Lower lobe of right lung (tissue), 2 donors: Measurements from ENCODE around the gene MAPK12. TPM values are rescaled to one million over a fixed set of nuclear protein-coding genes. Genes with fewer than 3 reads are reported as not detected.

Source experiments
- ATAC-seq, 2 donors: fragments of 200-7000 bp; cut with Tn5 transposase; one replicate each; pipeline ENCODE4 v1.9.1; 2020 to 2022; ENCODE audit warnings: mild to moderate bottlenecking in 2 of 2, moderate library complexity in 2 of 2
- DNase-seq: peaks from one replicate; pipeline ENCODE4 v3.0.0-alpha.2; 2020
- H3K27ac ChIP-seq: fragments of 200-600 bp; one replicate; pipeline ENCODE4 v1.8.0; 2022
- H3K27me3 ChIP-seq: fragments of 200-600 bp; one replicate; pipeline ENCODE4 v1.8.0; 2022; ENCODE audit warnings: low read depth
- H3K36me3 ChIP-seq: fragments of 200-600 bp; one replicate; pipeline ENCODE4 v1.8.0; 2022; ENCODE audit warnings: mild to moderate bottlenecking
- H3K4me1 ChIP-seq: fragments of 200-600 bp; one replicate; pipeline ENCODE4 v1.8.0; 2022
- H3K4me3 ChIP-seq: fragments of 200-600 bp; one replicate; pipeline ENCODE4 v1.8.0; 2022; ENCODE audit warnings: mild to moderate bottlenecking
- H3K9me3 ChIP-seq: fragments of 200-600 bp; one replicate; pipeline ENCODE4 v1.8.0; 2022
- CTCF ChIP-seq: fragments of 200-600 bp; IDR thresholded peaks from one replicate; pipeline ENCODE4 v1.8.0; 2022; ENCODE audit warnings: antibody characterized with exemption, mild to moderate bottlenecking
- intact Hi-C: fragments of 100-400 bp; cut with DNase I; formaldehyde crosslinking; loops from one replicate; pipeline ENCODE4 v1.11.0; 2022
- total RNA-seq: library from RNA; stranded (reverse); fragmentation: NEBNext Ultra II Directional; extraction: Animal tissue kit (Norgen Biotek cat#: 25700); gene quantifications from one replicate; pipeline ENCODE4 v1.2.1, GENCODE V29; 2021
- donor health status: DM: no; HTN: yes; CAD: no; lungs with severe emphysema.

MAPK12 gene
- total RNA-seq, 1 donor from 2014 or later, result 11.9 TPM

DNA sequence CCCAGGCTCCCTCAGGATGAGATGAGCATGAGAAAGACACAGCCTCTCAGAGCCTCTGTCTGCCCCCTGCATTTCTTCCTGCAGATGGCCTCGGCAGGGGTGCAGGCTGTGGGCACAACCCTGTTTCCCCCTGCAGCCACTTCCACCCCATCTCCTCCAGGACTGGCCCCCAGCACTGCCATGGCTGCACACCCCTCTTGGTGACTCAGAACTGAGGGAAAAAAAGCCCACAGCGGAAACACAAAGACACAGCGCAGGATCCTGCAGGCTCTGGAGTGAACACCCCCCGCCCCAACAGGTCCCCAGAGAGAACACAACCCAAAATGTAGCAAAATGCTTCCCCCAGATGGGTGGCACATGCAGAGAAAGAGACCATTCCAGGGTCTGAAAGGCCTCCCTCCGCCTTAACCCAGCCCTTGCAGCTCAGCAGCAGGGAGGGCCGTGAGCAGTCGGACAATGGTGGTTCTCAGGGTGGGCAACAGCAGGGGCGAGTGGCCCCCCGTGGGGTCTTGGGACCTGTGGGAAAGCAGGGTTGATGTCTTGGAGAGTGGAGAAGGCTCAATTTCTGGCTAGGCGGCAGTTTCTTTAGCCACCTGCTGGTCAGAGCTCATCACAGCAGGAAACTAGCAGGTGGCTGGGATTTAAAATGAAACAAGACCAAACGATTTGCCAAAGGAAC is 24.6 kb downstream of the MAPK12 start:
- peaks cover 13% of the 10 kb centered on the region for H3K4me1 ChIP-seq
- no peaks in the 10 kb centered on the region for H3K27me3 ChIP-seq
- no peak for DNase-seq
- no peak overlapping the region for H3K27ac ChIP-seq
- peak; percentile 13 for TF ChIP-seq CTCF
- no peaks in the 10 kb centered on the region for H3K9me3 ChIP-seq
- intact Hi-C loops, result no loop called here
- no peak for ATAC-seq
- peaks cover 60% of the 10 kb centered on the region for H3K36me3 ChIP-seq
- H3K4me3 ChIP-seq, result no peak overlapping the region

GRCh38 chr22:50233223-50233622 is 28.3 kb downstream of the MAPK12 start:
- H3K4me3 ChIP-seq, result no peak overlapping the region
- H3K4me1 ChIP-seq, result no peaks in the 10 kb centered on the region
- ATAC-seq, result no peak
- intact Hi-C loops, result no loop called here
- no peaks in the 10 kb centered on the region for H3K9me3 ChIP-seq
- no peaks in the 10 kb centered on the region for H3K27me3 ChIP-seq
- H3K36me3 ChIP-seq, result peaks cover 62% of the 10 kb centered on the region
- no peak for DNase-seq
- H3K27ac ChIP-seq, result no peak overlapping the region
- no peak for TF ChIP-seq CTCF

DNA sequence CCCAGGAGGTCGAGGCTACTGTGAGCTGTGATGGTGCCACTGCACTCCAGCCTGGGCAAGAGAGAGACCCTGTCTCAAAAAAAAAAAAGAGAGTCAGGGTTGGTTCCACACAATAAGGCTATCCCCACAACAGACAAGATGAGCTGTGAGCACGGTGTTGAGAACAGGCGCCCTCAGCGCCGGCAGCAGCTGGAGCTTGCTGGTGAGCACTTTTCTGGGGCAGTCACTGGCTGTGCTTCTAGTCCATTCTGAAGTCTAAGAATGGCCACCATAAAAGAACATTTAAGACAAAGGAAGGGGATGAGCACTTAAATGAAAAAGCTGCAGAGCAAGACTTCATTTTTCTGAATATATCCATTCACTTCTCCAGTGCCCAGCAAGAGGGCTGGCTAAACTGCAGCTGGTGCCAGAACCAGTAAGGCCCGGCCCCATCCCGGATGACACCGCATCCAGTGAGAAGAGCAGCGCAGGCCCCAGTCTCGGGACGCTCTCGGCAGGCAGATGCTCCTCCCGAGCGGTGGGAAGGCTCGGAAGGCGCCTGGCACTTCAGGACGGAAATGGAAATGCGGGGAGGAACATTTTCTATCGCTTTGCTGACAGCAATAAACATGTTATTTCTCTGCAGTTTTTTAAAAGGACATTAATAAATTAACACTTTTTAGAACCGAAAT is 28.9 kb downstream of the MAPK12 start:
- H3K27ac ChIP-seq, result no peak overlapping the region
- no peaks in the 10 kb centered on the region for H3K27me3 ChIP-seq
- TF ChIP-seq CTCF, result no peak
- ATAC-seq, result no peak
- no peaks in the 10 kb centered on the region for H3K9me3 ChIP-seq
- H3K4me3 ChIP-seq, result no peak overlapping the region
- peaks cover 63% of the 10 kb centered on the region for H3K36me3 ChIP-seq
- no peak for DNase-seq
- H3K4me1 ChIP-seq, result no peaks in the 10 kb centered on the region
- intact Hi-C loops, result no loop called here

- Histone ChIP-seq H3K27ac (no peak overlapping the region), H3K9me3 (no peaks in the 10 kb centered on the region), H3K4me1 (no peaks in the 10 kb centered on the region), H3K36me3 (peaks cover 83% of the 10 kb centered on the region), H3K27me3 (no peaks in the 10 kb centered on the region), H3K4me3 (no peak overlapping the region)
- no peak for TF ChIP-seq CTCF
- intact Hi-C loops, result no loop called here
- ATAC-seq (no peak), DNase-seq (no peak)
Measured at GRCh38 chr22:50229370-50229769, 32.1 kb downstream of the MAPK12 start.

DNA sequence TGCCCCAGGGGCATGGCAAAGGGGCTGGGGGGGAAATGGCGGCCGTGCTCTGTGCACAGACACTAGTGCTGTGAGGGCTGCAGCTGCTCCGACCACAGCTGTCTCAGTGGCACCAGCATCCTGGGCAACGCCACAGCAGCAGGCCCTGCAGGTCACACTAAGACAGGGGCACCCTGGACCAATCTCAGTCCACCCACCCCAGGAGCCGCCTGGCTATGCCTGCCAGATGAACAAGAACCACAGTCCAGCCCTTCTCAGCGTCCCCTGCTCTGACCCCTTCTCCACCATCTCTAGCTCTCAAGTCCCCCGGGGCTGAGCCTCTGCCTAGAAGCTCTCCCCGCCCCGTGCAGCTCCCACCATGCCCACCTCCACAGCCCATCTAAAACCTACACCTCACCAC is 33.1 kb downstream of the MAPK12 start:
- peaks cover 90% of the 10 kb centered on the region for H3K36me3 ChIP-seq
- no peak overlapping the region for H3K4me3 ChIP-seq
- H3K9me3 ChIP-seq, result no peaks in the 10 kb centered on the region
- intact Hi-C loops, result no loop called here
- DNase-seq (peak; percentile 30), ATAC-seq (no peak)
- no peaks in the 10 kb centered on the region for H3K27me3 ChIP-seq
- no peak overlapping the region for H3K27ac ChIP-seq
- TF ChIP-seq CTCF, result no peak
- no peaks in the 10 kb centered on the region for H3K4me1 ChIP-seq
